GM12875 (cell line): ENCODE results near the gene AGAP1.
"Not testable (repeated sequence)": the region's sequence is repeated elsewhere in the genome, so short reads cannot be mapped to it uniquely, and the experiment has no call there.

Experiments
- H3K4me3 ChIP-seq: one replicate; pipeline ENCODE4 v1.5.1; 2011; ENCODE audit warnings: low read depth, low read length, control low read depth
- TF ChIP-seq, protein P1 (sequence below): IDR thresholded peaks from 2 replicates; pipeline ENCODE4 v1.5.1; 2011; ENCODE audit warnings: low read depth, mild to moderate bottlenecking, control low read depth, inconsistent platforms, low read length, moderate library complexity, borderline replicate concordance; ENCODE audit not compliant: insufficient read depth

The AGAP1 gene

GRCh38 chr2:235939471-235939870, 445.6 kb downstream of the AGAP1 start:
- H3K4me3 ChIP-seq, result no peak overlapping the region
- TF ChIP-seq, protein P1, sequence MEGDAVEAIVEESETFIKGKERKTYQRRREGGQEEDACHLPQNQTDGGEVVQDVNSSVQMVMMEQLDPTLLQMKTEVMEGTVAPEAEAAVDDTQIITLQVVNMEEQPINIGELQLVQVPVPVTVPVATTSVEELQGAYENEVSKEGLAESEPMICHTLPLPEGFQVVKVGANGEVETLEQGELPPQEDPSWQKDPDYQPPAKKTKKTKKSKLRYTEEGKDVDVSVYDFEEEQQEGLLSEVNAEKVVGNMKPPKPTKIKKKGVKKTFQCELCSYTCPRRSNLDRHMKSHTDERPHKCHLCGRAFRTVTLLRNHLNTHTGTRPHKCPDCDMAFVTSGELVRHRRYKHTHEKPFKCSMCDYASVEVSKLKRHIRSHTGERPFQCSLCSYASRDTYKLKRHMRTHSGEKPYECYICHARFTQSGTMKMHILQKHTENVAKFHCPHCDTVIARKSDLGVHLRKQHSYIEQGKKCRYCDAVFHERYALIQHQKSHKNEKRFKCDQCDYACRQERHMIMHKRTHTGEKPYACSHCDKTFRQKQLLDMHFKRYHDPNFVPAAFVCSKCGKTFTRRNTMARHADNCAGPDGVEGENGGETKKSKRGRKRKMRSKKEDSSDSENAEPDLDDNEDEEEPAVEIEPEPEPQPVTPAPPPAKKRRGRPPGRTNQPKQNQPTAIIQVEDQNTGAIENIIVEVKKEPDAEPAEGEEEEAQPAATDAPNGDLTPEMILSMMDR, result no peak

DNA sequence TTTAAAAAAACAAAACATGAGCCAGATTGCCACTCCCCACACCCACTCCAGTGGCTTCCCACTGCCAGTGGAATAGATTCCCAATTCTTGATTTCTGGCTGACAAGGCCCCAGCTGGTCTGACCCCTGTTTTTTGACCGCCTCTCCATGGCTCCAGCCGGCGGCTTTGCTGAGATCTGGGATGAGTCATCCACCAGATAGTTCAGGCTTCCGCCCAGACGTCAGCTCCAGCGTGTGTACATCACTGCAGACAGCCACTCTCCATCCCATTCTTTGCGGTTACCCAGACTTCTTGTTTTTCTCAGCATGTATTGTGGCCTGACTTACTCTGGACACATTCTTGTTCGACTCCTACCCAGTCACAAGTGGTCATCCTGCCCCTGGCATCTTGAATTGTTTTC, 446.5 kb downstream of the AGAP1 start:
- no peak overlapping the region for H3K4me3 ChIP-seq
- TF ChIP-seq, protein P1, result no peak

- TF ChIP-seq, protein P1, result no peak
- H3K4me3 ChIP-seq, result no peak overlapping the region
Measured at GRCh38 chr2:235944591-235944990, 450.7 kb downstream of the AGAP1 start.

DNA sequence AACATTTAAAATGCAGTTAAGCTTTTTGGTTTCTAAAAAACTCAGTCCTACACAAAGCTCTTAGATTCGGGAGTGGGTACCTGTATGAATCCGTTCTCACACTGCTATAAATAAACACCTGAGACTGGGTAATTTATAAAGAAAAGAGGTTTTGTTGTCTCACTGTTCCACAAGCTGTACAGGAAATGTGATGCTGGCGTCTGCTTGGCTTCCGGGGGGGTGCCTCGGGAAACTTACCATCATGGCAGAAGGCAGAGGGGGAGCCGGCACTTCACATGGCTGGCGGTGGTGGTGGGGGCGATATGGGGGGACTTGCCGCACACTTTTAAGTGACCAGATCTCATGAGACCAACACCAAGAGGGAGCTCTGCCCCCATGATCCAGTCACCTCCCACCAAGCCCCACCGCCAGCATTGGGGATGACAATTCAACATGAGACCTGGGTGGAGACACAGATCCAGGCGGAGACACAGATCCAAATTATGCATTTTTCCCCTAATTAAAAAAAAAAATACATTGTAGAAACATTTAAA, 451.8 kb downstream of the AGAP1 start:
- TF ChIP-seq, protein P1, result no peak
- H3K4me3 ChIP-seq, result no peak overlapping the region

DNA sequence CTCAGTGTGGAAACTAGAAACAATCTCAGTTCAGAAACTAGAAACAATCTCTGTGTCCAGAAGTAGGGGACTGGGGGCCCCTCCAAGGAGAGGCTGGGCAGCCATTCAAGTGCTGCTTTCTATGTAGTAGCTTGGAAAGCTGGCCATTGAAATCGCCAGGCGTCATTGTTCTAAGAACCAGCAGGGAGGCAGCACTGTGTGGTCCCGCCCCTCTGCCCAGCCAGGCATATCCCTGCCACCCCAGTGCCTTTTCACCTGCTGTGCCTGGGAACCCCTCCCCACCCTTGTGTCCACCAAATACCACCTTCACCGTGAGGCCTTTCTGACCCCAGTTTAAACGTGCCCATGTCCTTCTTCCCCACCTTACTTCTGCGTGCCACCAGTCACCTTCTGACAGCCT, 452.7 kb downstream of the AGAP1 start:
- TF ChIP-seq, protein P1, result no peak
- H3K4me3 ChIP-seq, result no peak overlapping the region

- not testable (repeated sequence) for H3K4me3 ChIP-seq
Measured at GRCh38 chr2:235947055-235947454, 453.2 kb downstream of the AGAP1 start.

GRCh38 chr2:235949567-235950472, 456.0 kb downstream of the AGAP1 start:
- H3K4me3 ChIP-seq, result no peak overlapping the region
- TF ChIP-seq, protein P1, result no peak
